Lower leg skin (tissue), 3 donors: ENCODE data around the gene INTS2.

Experiments used
- POLR2A ChIP-seq, 2 donors: fragments of 450-650 bp; IDR thresholded peaks; one replicate each; pipeline ENCODE4 v1.6.1; 2016 to 2017; ENCODE audit warnings: antibody characterized with exemption in 2 of 2, mild to moderate bottlenecking in 1 of 2, moderate library complexity in 1 of 2
- TF ChIP-seq, protein P1 (sequence below), 3 donors: fragments of 450-650 bp; IDR thresholded peaks; one replicate each; pipeline ENCODE4 v1.5.1; 2016; ENCODE audit warnings: antibody characterized with exemption in 3 of 3, mild to moderate bottlenecking in 3 of 3, moderate library complexity in 2 of 3

DNA sequence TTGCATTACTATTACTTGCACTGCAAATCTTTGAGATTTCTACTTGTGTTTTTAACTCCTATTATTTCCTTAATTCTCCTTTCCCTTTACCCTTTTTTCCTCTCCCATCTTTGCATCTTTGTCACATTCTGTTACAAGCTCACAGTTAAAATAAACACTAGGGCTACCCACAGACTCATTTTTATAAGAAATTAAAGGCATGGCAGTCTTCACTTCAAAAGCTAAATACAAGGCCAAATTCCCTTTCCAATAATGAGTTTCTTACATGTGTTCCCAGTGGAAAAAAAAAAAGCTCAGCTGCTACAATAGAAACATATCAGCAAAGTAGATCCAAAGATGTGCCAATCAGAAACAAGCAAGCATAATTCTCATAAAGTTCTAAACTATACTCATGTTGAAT is 60.7 kb downstream of the INTS2 start:
- TF ChIP-seq, protein P1, sequence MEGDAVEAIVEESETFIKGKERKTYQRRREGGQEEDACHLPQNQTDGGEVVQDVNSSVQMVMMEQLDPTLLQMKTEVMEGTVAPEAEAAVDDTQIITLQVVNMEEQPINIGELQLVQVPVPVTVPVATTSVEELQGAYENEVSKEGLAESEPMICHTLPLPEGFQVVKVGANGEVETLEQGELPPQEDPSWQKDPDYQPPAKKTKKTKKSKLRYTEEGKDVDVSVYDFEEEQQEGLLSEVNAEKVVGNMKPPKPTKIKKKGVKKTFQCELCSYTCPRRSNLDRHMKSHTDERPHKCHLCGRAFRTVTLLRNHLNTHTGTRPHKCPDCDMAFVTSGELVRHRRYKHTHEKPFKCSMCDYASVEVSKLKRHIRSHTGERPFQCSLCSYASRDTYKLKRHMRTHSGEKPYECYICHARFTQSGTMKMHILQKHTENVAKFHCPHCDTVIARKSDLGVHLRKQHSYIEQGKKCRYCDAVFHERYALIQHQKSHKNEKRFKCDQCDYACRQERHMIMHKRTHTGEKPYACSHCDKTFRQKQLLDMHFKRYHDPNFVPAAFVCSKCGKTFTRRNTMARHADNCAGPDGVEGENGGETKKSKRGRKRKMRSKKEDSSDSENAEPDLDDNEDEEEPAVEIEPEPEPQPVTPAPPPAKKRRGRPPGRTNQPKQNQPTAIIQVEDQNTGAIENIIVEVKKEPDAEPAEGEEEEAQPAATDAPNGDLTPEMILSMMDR (IDR thresholded peaks at IDR 0.05): no peak
- no peak for TF ChIP-seq POLR2A (IDR thresholded peaks at IDR 0.05)
